ENCODE measurements around the gene TWF2. TPM values are rescaled to one million over a fixed set of nuclear protein-coding genes. Genes with fewer than 3 reads are reported as not detected.

The TWF2 gene
- total RNA-seq, 1 donor from 2014 or later: 67.9 TPM

DNA sequence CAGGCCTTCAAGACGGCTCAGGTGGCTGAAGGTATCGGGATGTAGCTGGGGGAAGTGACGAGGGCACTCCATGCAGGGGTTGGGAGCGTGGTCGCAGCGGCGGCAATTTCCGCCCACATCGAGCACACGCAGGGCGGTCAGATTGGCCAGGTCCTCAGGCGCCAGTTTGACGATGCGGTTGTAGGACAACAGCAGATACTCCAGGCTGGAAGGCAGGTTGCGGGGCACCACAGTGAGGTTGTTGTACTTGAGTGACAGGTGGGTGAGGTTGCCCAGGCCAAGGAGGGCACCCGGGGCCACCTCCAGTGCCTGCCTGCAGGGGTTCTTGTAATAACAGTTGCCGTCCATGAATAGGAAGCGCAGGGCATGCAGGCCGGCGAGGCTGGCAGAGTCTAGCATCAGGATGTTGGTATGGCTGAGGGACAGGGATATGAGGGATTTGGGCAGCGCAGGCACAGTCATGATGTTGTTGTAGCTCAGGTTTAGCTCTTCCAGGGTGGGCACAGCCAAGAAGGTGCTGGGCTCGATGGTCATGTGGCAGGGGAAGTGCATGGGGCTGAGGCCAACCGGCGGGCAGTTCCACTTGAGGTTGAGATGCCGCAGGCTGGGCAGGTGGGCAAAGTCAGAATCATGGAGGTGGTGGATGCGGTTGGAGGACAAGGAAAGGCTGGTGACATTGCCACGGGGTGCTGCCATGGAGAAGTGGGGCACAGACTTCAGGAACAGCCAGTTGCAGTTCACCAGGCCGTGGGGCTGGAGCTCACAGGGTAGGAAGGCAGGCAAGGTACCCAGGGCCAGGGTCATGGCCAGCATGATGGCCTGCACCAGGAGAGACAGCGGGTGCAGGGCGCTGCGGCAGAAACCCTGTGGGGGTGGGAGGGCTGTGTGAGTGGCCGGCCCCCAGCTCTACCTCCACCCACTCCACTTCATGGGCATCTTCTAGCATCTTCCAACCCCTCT lies 15.2 kb downstream of the TWF2 start:
- DNase-seq (ENCODE audit: low read depth): no peak

DNA sequence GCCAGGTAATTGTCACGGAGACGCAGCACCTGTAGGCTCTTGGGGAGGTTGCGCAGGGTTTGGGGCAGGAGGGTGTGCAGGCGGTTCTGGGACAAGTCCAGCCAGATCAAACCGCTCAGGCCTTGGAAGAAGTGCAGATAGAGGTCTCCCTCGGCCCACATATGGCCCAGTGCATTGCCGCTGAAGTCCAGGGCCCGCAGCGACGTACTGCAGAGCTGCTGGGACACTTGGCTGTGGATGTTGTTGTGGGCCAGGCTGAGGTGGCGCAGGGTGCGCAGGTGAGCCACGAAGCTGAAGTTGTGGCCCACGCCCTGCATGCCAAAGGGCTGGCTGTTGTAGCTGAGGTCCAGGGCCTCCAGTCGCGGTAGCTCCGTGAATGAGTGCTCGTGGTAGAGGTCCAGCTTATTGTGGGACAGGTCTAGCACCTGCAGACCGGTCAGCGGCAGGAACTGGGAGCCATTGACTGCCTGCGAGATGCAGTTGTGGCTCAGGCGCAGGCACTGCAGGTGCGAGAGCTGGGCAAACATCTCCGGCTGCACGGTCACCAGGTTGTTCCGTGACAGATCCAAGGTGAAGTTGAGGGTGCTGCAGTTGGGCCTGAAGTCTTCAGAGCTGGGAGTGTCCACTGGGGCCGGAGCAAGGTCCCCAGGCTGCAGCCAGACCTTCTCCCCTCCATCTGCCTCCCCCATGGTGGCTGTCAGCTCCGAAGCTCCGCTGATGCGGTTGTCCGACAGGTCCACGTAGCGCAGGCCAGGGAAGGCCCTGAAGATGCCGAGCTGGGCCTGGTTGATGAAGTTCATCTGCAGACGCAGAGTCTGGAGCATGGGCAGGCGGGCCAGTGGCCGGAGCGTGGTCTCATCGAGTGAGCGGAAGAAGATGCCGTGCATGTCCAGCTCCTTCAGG lies 16.4 kb downstream of the TWF2 start:
- no peak for DNase-seq (ENCODE audit: low read depth)

DNA sequence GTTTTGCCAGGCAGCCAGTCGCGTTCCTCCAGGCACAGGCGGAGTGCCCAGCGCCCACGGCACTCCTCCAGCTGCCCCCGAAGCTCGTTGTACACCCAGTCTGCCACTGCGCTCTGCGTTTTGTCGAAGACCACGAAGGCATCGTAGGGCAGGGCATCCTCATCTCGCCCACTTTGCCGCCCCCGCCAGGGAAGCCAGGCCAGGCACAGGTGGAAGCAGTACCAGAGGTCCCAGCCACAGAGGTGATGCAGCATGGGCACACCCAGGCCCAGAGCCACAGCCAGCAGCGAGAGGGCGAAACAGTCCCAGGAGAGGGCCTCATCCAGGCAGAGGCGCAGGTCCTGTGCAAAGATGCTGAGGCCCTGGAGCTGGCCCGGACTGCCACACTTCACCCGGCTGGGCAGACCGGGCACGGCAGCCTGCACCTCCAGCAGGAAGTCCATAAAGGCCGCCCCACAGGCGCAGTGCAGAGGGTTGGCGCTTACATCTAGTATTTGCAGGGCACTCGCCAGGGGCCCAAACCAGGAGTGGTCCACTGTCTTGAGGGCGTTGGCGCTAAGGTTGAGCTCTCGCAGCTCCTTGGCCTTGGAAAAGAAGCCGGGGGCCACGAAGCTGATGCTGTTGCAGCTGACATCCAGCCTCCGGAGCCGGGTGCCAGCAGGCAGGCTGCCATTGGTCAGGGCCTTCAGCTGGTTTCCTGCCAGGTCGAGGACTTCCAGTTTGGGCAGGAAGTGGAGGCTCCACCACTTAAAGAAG lies 17.2 kb downstream of the TWF2 start:
- DNase-seq (ENCODE audit: low read depth): no peak

DNA sequence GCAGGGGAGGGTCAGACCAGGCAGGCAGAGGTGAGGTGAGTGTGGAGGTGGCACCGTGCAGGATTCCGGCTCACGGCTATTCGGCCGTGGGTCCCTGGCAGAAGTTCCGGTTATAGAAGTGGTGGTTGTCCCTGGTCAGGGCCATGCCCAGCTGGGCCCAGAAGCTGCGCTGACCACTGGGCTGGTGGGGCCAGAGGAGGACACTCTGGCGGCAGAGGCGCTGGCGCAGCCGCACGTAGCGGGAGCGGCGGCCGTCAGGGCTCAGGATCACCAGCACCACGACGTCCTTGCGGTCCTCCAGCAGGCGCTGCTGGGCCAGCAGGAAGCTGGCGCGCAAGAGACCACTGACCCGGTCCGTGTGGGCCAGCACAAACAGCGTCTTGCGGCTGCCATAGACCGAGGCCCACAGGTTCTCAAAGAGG lies 17.8 kb downstream of the TWF2 start:
- DNase-seq (ENCODE audit: low read depth): no peak

DNA sequence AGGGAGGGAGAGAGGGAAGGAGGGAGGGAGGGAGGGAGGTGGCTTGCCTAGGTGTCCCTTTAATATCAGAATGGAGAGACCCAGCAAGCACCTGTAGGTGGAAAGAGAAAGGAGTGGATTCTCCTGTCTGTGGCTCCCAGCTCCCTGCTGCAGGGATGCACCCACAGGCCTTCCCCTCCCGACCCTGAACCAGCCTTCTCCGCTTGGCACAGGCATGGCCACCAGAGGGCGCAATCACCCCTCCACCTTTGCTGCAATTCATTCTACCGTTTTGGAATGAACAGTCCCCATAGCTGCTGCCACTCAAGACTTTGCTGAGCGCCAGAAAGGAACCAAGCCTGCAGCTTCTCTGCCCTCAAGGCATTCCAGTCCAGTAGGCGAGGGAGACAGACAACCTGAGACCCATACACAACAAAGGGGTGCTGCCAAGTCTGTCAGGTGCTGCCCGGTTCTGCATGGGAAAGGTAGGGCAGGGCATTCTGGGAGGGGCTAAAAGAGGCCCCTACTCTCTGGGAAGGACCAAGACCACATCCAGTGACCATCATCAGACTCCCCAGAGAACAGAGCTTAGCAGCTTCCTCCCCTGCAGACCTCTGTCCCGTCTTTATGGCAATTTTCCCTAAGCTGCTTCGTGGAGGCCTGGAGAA lies 18.5 kb downstream of the TWF2 start:
- DNase-seq (ENCODE audit: low read depth): peak; percentile 78

DNA sequence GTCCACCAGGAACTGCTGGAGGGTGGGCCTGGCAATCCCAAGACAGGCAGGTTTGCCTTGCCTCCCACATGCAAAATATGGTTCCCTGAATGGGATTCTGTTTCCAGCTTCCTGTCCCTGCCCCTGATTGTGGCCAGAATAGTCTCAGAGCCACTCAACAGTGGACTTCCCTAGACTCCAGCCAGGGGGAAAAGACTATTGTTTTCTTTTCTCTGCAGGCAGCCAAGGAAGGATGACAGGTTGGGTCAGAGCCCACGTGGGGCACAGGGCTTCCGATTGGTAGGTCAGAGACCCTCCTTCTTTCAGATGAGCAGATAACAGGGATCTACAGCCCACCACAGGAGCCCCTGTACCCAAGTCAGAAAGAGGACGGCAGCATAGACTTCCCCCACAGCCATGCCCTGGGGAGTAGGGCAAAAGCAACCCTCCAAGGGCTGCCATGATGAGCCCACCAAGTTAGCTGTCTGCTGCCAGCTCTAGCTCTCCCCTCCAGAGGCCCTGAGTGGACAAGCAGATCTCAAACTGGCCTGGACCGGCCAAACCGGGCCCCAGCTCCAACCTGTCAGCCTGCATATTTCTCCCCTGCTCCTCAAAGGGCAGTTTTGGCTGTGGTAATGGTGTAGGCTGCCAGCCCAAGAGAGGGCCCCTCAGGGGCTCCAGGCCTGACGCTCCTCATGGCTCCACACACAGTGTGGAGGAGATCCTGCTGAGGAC lies 19.9 kb downstream of the TWF2 start:
- no peak for DNase-seq (ENCODE audit: low read depth)

DNA sequence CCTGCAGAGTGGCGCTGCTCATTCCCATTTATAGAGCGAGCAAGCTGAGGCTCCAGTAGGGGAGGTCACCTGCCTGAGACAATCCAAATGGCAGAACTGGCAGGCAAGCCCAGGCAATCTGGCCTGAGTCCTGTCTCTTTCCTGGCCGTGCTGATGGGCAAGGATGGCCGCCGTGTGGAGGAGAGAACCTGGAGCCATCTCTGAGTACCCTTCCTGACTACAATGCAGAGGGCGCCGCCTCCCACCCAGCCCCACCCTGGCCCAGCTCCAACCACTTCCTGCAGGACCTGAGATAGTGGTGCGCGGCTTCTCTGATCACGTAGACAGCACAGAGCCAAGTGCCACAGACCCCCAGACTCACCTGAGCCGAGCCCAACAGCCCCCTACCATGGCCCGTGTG lies 20.5 kb downstream of the TWF2 start:
- DNase-seq (ENCODE audit: low read depth): no peak

DNA sequence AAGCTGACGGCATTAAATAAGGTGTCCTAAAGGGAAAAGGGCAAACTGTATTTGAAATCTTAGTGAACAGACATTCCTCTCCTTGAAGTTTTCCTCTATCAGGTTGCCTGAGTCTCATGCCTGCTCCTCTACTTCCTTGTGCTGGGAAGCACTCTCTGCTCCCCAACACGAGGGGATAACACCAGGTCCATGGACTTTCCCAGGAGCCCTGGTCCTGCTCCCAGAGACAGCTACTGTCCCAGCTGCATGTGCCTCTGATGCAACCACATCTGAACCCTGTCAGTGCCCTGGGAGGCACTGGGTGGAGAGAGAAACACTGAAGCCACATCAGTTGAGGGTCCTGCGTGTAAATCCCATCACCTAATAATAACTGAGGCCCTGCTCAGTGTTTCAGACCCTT lies 20.9 kb downstream of the TWF2 start:
- no peak for DNase-seq (ENCODE audit: low read depth)

DNA sequence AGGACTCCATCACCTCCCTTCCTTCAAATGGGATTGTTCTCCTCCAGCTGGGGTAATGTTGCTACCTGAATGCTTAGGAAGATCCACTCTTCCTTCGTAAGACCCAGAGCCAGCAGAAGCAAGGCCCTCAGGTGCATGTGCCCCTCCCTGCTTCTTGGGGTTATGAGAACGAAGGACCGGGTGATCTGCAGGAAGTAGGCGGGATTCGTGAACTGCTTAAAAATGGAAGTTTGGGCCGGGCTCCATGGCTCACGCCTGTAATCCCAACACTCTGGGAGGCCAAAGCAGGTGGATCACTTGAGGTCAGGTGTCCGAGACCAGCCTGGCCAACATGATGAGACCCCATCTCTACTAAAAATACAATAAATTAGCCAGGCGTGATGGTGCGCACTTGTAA lies 21.6 kb downstream of the TWF2 start:
- no peak for DNase-seq (ENCODE audit: low read depth)

DNA sequence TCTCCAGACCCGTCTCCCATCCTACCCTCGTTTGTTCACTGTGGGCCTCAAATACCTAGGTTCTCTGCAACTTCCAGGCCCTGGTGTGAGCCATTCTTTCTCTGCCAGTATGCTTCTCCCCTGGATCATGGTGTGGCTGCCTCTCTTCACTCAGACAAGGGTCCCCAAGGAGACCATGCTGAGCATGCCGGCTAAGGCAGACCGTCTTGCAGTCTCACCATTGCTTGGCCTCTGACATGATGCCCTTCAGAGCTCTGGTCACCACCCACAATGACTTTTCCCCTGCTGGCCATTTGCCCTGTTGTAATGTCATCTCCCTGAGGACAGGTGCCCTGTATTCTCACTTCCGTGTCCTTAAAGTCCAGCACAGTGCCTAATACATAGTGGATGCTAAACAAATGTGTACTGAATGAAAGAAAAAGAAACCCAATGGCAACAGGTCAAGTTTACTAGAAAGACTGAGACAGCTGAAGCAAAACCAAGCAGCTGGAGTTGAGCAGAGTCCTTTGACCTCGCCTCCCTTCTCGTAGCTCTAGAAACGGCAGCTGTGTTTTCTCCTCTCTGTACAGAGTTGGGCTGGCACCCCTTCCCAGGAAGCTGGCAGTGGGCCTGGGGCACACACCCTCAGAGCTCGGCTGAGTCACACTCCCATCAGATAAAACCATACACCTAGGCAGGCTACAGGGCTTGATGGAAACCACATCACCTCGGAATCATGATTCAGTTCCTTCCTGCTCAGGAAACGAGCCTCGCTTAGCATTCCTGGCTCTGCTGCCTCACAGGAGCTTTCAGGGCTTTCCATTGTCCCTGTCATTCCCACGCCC lies 22.2 kb downstream of the TWF2 start:
- DNase-seq (ENCODE audit: low read depth): peak; percentile 98

DNA sequence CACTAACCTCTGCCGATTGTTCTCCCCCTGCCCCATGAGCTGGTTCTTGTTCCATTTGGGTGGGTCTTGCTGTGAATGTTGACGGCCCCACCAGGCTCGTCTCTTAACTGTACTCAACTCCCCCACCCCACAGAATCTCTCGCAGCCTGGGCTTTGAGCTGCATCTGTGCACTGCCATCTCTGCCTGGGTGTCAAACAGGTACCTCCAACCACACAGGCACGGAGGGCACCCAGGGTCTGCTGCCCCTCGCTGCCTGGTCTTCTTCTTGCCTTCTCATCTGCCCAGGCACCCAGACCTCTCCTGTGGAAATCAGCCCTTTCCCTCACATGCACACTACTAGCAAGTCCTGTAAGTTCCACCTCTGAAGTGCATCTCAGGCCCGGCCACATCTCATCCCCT lies 23.6 kb downstream of the TWF2 start:
- DNase-seq (ENCODE audit: low read depth): no peak

DNA sequence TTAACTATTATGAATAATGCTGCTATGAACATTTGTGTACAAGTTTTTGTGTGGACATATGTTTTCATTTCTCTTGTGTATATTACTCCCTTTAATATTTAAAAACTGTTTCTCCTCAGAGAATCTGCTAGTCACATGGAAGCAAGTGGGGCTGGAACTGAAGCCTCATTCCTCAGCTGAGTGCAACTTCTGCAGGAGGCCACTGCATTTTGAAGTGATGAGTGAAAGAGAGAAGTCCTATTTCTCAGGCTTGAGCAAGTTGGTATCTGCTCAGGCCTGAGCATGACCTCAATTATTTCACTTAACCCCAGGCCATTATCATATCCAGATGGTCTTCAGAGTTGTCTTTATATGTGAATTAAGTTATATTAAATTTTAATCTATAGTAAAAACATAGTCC lies 25.1 kb downstream of the TWF2 start:
- DNase-seq (ENCODE audit: low read depth): no peak

DNA sequence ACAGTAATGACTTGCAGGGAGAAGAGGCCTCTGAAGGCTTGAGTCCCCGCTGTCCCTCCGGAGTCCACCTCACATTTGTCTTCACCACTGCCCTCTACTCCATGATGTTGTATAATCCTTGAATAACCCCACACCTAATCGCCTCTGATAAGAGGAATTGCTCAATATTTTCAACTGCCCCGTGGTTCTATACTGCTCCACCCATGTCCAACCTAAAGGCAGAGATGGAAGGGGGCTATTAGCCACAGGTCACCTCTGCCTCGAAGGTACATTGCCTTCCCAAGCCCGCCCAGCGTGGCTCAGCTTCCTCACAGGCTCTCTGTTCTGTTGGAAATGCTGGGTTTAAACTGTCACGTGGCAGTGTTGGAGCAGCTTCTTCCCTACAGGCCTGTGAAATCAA lies 26.0 kb downstream of the TWF2 start:
- DNase-seq (ENCODE audit: low read depth): no peak

DNA sequence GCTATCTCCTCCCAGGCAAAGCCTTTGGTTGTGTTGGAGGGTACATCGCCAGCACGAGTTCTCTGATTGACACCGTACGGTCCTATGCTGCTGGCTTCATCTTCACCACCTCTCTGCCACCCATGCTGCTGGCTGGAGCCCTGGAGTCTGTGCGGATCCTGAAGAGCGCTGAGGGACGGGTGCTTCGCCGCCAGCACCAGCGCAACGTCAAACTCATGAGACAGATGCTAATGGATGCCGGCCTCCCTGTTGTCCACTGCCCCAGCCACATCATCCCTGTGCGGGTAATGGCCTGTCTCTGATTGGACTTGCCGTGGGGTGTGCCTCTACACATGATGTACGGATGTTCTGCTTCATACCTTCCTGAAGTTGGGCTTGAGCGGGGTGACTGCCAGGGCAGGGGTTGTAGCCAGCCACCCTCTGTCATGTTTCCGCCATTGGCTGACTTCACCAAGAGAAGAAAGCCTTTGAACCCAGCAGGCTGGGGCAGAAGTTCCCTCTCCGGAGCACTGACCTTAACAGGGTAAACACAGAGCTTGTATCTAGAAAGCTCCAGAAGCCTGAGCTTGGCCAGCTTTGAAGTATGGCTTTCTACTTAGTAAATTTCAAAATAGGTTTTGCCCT lies 27.6 kb downstream of the TWF2 start:
- no peak for DNase-seq (ENCODE audit: low read depth)

DNA sequence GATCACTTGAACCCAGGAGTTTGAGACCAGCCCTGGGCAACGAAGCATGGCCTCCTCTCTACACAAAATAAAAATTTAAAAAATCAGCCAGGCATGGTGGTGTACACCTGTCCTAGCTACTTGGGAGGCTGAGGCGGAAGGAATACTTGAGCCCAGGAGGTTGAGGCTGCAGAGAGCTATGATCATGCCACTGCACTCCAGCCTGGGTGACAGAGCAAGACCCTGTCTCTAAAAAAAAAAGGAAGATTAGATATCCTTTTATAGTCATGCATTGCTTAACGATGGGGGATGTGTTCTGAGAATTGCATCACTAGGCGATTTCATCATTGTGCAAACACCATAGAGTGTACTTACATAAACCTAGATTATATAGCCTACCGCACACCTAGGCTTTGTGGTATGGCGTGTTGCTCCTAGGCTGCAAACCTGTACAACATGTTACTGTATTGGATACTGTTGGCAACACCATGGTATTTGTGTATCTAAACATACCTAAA lies 28.4 kb downstream of the TWF2 start:
- no peak for DNase-seq (ENCODE audit: low read depth)

DNA sequence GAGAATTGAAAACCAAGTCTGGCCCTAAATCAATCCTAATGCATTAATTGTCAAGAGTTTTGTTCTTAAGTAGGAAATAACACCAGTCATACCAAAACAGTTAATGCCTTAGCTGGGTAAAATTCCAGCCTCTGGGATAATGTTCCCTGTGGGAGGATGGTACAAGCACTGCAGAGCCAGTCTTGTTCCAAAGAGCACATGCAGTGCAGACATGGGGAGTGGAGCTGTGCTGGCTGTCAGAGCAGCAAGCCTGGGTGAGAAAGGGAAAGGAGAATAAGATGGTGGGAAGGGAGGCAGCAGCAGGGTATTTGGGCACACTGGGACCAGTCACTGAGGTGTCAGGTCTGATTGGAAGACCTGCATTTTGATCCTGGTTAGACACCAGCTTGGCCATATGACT lies 28.9 kb downstream of the TWF2 start:
- DNase-seq (ENCODE audit: low read depth): no peak

DNA sequence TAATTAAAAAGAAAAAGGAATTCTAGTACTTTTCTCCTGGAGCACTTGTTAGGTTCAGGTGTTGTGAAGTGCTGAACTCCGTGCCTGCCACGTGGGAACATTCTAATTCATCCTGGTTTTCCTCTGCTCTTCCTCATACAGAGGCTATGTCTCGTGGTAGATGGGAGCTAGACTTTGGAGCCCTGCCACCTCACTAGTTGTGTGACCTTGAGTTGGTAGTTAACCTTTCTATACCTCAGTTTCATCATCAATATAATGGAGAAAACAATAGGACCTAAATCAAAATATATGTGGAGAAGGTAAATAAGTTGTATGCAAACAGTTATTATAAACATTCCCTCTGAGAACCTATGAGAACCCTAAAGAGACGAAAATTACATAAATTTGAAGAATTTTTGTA lies 30.4 kb downstream of the TWF2 start:
- DNase-seq (ENCODE audit: low read depth): no peak

DNA sequence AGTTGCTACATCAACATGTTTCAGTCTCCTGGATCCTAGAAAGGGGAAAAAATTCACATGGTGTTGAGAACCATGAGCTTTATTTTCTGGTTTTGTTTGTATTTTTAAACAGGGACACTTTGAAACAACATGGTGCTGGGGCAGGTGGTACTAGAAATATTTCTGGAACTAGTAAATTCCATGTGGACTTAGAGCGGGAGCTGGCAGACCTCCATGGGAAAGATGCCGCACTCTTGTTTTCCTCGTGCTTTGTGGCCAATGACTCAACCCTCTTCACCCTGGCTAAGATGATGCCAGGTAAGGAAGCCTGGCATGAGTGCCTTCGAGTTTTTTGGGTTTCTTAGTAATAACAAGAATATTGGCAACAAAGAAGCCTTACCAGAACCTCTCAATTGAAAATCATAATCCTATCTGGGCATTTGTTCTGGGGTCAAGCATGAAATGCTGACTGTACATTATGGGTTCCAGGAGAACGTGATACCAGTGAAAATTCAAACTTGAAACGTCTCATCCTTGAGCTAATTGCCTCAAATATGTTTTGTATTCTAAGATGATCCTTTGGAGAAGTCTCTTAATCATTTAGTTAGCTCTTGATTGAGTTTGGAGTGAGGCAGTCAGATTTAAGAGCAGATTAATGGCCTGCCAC lies 33.1 kb downstream of the TWF2 start:
- no peak for DNase-seq (ENCODE audit: low read depth)
